SK-N-SH treated with all-trans-retinoic acid at 6 μM for 48 hours (cell line): ENCODE data around the gene COL6A1.

Source experiments
- ATAC-seq: fragments of 200-7000 bp; cut with Tn5 transposase; 3 replicates; pipeline ENCODE4 v1.9.1; 2020; ENCODE audit warnings: mild to moderate bottlenecking, moderate library complexity
- BACH2 ChIP-seq: fragments of 250-450 bp; sonication (Bioruptor Pico); IDR thresholded peaks from 2 replicates; pipeline ENCODE4 v1.9.0; 2021; ENCODE audit warnings: mild to moderate bottlenecking, borderline replicate concordance
- CSDC2 ChIP-seq: fragments of 250-450 bp; sonication (Bioruptor Pico); IDR thresholded peaks from 2 replicates; pipeline ENCODE4 v1.5.0; 2020; ENCODE audit warnings: mild to moderate bottlenecking, moderate library complexity
- ISL1 ChIP-seq: fragments of 250-450 bp; sonication (Bioruptor Pico); IDR thresholded peaks from 2 replicates; pipeline ENCODE4 v2.1.2; 2022; ENCODE audit warnings: mild to moderate bottlenecking, moderate library complexity
- OSR1 ChIP-seq: fragments of 250-450 bp; sonication (Bioruptor Pico); IDR thresholded peaks from 2 replicates; pipeline ENCODE4 v1.8.0; 2022; ENCODE audit warnings: moderate library complexity, mild to moderate bottlenecking, inconsistent platforms
- PPARA ChIP-seq: fragments of 250-450 bp; sonication (Bioruptor Pico); IDR thresholded peaks from 2 replicates; pipeline ENCODE4 v1.5.0; 2020; ENCODE audit warnings: mild to moderate bottlenecking, borderline replicate concordance
- RARB ChIP-seq: fragments of 250-450 bp; sonication (Bioruptor Pico); IDR thresholded peaks from 2 replicates; pipeline ENCODE4 v1.8.0; 2021; ENCODE audit warnings: mild to moderate bottlenecking, moderate library complexity
- SNAI2 ChIP-seq: fragments of 250-450 bp; sonication (Bioruptor Pico); IDR thresholded peaks from 2 replicates; pipeline ENCODE4 v1.5.0; 2020; ENCODE audit warnings: mild to moderate bottlenecking, moderate library complexity
- TOX ChIP-seq: fragments of 250-450 bp; sonication (Bioruptor Pico); IDR thresholded peaks from 2 replicates; pipeline ENCODE4 v1.8.0; 2021; ENCODE audit warnings: mild to moderate bottlenecking, moderate library complexity, borderline replicate concordance
- ZC3H10 ChIP-seq: fragments of 250-450 bp; sonication (Bioruptor Pico); IDR thresholded peaks from 2 replicates; pipeline ENCODE4 v1.5.1; 2021; ENCODE audit warnings: mild to moderate bottlenecking, moderate library complexity
- ZFP3 ChIP-seq: fragments of 250-450 bp; sonication (Bioruptor Pico); IDR thresholded peaks from 2 replicates; pipeline ENCODE4 v1.5.0; 2020; ENCODE audit warnings: mild to moderate bottlenecking, moderate library complexity
- ZFP30 ChIP-seq: fragments of 450-650 bp; formaldehyde crosslinking; IDR thresholded peaks from 2 replicates; pipeline ENCODE4 v1.5.0; 2022; ENCODE audit warnings: mild to moderate bottlenecking, moderate library complexity
- ZNF565 ChIP-seq: fragments of 450-650 bp; formaldehyde crosslinking; conservative IDR thresholded peaks from 2 replicates; pipeline ENCODE4 v1.5.0; 2020; ENCODE audit warnings: low read depth, mild to moderate bottlenecking, moderate library complexity
- ZNF70 ChIP-seq: fragments of 450-650 bp; formaldehyde crosslinking; IDR thresholded peaks from 2 replicates; pipeline ENCODE4 v1.5.0; 2020; ENCODE audit warnings: mild to moderate bottlenecking, moderate library complexity
- ZNF8 ChIP-seq: fragments of 450-650 bp; formaldehyde crosslinking; IDR thresholded peaks from 2 replicates; pipeline ENCODE4 v1.5.0; 2020; ENCODE audit warnings: mild to moderate bottlenecking, moderate library complexity
- TF ChIP-seq, protein P1 (sequence below): fragments of 250-450 bp; sonication (Bioruptor Pico); IDR thresholded peaks from 2 replicates; pipeline ENCODE4 v1.8.0; 2020; ENCODE audit warnings: mild to moderate bottlenecking, moderate library complexity, borderline replicate concordance
- TF ChIP-seq, protein P2 (sequence below): fragments of 250-450 bp; sonication (Bioruptor Pico); IDR thresholded peaks from 2 replicates; pipeline ENCODE4 v1.8.0; 2021; ENCODE audit warnings: low read depth, mild to moderate bottlenecking, moderate library complexity, borderline replicate concordance
- TF ChIP-seq, protein P3 (sequence below): fragments of 250-450 bp; sonication (Bioruptor Pico); IDR thresholded peaks from 2 replicates; pipeline ENCODE4 v1.5.0; 2020; ENCODE audit warnings: mild to moderate bottlenecking, moderate library complexity
- TF ChIP-seq, protein P4 (sequence below): fragments of 250-450 bp; sonication (Bioruptor Pico); IDR thresholded peaks from 2 replicates; pipeline ENCODE4 v1.5.1; 2021; ENCODE audit warnings: mild to moderate bottlenecking, moderate library complexity

COL6A1 gene

DNA sequence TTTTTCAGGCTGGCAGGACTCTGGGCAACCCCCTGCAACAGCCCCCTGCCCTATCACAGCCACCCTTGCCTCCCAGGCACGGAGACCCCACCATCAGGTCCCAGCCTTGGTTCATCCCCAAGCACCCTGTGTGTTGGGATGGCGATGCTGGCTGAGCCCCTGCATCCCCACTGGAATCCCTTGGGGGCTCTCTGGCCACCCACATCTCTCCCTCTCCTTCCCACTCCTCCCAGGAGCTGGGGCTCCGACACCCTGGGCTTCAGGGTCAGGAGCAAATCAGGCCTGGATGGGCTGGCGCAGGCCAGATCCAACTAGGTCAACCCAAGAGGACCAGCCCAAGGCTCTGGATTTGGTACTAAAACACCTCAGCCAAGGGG lies 25.9 kb downstream of the COL6A1 start:
- ATAC-seq: no peak
- TF ChIP-seq ZFP3 (CRISPR knock-in tag): no peak
- TF ChIP-seq TOX (CRISPR knock-in tag): no peak
- TF ChIP-seq BACH2 (CRISPR knock-in tag): no peak
- TF ChIP-seq ZNF70 (CRISPR knock-in tag): no peak
- TF ChIP-seq PPARA (CRISPR knock-in tag): no peak
- no peak for TF ChIP-seq ISL1 (CRISPR knock-in tag)
- no peak for TF ChIP-seq ZNF8 (CRISPR knock-in tag)
- TF ChIP-seq, protein P1, sequence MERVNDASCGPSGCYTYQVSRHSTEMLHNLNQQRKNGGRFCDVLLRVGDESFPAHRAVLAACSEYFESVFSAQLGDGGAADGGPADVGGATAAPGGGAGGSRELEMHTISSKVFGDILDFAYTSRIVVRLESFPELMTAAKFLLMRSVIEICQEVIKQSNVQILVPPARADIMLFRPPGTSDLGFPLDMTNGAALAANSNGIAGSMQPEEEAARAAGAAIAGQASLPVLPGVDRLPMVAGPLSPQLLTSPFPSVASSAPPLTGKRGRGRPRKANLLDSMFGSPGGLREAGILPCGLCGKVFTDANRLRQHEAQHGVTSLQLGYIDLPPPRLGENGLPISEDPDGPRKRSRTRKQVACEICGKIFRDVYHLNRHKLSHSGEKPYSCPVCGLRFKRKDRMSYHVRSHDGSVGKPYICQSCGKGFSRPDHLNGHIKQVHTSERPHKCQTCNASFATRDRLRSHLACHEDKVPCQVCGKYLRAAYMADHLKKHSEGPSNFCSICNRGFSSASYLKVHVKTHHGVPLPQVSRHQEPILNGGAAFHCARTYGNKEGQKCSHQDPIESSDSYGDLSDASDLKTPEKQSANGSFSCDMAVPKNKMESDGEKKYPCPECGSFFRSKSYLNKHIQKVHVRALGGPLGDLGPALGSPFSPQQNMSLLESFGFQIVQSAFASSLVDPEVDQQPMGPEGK: no peak
- TF ChIP-seq ZNF565 (CRISPR knock-in tag): no peak
- TF ChIP-seq, protein P2, sequence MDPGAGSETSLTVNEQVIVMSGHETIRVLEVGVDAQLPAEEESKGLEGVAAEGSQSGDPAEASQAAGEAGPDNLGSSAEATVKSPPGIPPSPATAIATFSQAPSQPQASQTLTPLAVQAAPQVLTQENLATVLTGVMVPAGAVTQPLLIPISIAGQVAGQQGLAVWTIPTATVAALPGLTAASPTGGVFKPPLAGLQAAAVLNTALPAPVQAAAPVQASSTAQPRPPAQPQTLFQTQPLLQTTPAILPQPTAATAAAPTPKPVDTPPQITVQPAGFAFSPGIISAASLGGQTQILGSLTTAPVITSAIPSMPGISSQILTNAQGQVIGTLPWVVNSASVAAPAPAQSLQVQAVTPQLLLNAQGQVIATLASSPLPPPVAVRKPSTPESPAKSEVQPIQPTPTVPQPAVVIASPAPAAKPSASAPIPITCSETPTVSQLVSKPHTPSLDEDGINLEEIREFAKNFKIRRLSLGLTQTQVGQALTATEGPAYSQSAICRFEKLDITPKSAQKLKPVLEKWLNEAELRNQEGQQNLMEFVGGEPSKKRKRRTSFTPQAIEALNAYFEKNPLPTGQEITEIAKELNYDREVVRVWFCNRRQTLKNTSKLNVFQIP: no peak
- no peak for TF ChIP-seq ZFP30
- TF ChIP-seq, protein P3, sequence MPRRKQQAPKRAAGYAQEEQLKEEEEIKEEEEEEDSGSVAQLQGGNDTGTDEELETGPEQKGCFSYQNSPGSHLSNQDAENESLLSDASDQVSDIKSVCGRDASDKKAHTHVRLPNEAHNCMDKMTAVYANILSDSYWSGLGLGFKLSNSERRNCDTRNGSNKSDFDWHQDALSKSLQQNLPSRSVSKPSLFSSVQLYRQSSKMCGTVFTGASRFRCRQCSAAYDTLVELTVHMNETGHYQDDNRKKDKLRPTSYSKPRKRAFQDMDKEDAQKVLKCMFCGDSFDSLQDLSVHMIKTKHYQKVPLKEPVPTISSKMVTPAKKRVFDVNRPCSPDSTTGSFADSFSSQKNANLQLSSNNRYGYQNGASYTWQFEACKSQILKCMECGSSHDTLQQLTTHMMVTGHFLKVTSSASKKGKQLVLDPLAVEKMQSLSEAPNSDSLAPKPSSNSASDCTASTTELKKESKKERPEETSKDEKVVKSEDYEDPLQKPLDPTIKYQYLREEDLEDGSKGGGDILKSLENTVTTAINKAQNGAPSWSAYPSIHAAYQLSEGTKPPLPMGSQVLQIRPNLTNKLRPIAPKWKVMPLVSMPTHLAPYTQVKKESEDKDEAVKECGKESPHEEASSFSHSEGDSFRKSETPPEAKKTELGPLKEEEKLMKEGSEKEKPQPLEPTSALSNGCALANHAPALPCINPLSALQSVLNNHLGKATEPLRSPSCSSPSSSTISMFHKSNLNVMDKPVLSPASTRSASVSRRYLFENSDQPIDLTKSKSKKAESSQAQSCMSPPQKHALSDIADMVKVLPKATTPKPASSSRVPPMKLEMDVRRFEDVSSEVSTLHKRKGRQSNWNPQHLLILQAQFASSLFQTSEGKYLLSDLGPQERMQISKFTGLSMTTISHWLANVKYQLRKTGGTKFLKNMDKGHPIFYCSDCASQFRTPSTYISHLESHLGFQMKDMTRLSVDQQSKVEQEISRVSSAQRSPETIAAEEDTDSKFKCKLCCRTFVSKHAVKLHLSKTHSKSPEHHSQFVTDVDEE (CRISPR knock-in tag): no peak
- no peak for TF ChIP-seq ZC3H10 (CRISPR knock-in tag)

DNA sequence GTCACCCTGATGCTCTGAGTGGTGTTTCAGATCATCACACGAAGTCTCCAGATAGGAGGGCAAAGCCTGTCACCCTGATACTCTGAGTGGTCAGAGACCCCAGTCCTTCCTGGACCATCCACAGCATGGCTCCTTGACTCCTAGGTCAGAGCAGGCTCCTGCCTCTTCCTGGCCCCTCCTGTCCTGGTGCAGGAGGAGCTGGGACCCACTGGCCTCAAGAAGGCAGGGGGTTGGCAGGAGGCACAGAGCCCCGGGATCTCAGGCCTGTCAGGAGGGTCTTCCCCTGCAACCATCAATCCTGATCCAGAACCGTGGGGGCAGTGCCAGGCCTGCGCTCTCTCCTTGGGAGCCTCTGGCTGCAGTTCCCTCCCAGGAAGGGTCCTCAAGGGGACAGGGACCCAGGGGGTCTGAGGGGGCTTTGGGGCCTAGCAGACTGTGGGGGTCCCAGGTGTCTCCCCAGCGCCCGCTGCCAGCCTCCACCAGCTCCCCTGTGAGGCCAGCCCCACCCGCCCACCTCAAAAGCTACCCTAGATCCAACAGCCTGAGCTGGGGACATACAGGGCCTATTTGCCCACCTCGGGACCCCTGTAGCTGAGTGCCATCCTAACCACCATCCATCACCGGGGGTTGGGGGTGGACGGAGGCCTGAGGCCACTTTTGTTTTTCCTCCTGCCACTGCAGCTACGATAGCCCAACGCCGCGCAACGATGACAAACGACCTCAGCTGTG lies 27.5 kb downstream of the COL6A1 start:
- TF ChIP-seq OSR1 (CRISPR knock-in tag) (no peak), RARB (no peak), ISL1 (CRISPR knock-in tag) (no peak), ZFP30 (no peak), ZNF8 (CRISPR knock-in tag) (no peak)
- TF ChIP-seq, protein P3 (CRISPR knock-in tag): no peak
- no peak for ATAC-seq

DNA sequence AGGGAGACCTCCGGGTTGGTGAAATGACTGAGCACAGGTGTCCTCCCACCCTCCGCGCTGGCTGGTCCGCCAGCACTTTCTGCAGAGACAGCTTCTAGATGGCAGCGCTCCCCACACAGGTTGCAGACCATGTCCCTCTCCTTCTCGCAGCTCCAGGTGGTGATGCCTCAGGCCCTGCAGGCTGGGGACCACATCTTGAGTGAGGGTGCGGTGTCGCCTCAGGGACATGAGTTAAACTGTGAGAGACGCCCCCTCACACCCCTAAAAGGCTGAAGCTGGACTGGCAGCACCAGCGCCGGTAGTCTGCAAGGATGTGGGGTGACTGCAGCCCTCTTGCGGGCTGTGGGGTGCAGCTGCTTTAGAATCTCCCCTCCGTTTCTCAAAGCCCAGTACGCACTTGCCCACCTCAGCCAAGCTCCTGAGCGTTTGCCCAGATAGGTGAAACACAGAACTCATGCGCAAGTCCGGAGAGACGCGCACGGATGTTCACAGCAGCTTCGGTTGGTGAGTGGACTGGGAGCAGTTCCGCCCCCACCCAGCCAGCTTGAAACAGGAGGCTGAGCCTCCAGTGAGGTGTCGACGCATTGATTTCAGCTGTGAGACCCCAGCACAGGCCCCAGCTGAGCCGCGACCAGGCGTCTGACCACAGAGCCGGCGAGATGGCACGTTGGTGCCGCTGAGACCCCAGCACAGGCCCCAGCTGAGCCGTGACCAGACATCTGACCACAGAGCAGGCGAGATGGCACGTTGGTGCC lies 28.6 kb downstream of the COL6A1 start:
- TF ChIP-seq, protein P2: no peak
- TF ChIP-seq TOX (CRISPR knock-in tag): no peak
- TF ChIP-seq ZNF70 (CRISPR knock-in tag): no peak
- TF ChIP-seq, protein P4, sequence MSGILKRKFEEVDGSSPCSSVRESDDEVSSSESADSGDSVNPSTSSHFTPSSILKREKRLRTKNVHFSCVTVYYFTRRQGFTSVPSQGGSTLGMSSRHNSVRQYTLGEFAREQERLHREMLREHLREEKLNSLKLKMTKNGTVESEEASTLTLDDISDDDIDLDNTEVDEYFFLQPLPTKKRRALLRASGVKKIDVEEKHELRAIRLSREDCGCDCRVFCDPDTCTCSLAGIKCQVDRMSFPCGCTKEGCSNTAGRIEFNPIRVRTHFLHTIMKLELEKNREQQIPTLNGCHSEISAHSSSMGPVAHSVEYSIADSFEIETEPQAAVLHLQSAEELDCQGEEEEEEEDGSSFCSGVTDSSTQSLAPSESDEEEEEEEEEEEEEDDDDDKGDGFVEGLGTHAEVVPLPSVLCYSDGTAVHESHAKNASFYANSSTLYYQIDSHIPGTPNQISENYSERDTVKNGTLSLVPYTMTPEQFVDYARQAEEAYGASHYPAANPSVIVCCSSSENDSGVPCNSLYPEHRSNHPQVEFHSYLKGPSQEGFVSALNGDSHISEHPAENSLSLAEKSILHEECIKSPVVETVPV: no peak
- no peak for TF ChIP-seq ZC3H10 (CRISPR knock-in tag)
- no peak for TF ChIP-seq ZFP3 (CRISPR knock-in tag)
- no peak for TF ChIP-seq SNAI2 (CRISPR knock-in tag)
- no peak for TF ChIP-seq CSDC2 (CRISPR knock-in tag)
- TF ChIP-seq, all 23 proteins: peak for 0
- ATAC-seq: no peak
